ENCODE results near the gene ITGA6.

- TF ChIP-seq, protein P1, sequence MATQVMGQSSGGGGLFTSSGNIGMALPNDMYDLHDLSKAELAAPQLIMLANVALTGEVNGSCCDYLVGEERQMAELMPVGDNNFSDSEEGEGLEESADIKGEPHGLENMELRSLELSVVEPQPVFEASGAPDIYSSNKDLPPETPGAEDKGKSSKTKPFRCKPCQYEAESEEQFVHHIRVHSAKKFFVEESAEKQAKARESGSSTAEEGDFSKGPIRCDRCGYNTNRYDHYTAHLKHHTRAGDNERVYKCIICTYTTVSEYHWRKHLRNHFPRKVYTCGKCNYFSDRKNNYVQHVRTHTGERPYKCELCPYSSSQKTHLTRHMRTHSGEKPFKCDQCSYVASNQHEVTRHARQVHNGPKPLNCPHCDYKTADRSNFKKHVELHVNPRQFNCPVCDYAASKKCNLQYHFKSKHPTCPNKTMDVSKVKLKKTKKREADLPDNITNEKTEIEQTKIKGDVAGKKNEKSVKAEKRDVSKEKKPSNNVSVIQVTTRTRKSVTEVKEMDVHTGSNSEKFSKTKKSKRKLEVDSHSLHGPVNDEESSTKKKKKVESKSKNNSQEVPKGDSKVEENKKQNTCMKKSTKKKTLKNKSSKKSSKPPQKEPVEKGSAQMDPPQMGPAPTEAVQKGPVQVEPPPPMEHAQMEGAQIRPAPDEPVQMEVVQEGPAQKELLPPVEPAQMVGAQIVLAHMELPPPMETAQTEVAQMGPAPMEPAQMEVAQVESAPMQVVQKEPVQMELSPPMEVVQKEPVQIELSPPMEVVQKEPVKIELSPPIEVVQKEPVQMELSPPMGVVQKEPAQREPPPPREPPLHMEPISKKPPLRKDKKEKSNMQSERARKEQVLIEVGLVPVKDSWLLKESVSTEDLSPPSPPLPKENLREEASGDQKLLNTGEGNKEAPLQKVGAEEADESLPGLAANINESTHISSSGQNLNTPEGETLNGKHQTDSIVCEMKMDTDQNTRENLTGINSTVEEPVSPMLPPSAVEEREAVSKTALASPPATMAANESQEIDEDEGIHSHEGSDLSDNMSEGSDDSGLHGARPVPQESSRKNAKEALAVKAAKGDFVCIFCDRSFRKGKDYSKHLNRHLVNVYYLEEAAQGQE (IDR thresholded peaks at IDR 0.05) = no peak
- TF ChIP-seq NR3C1 (IDR thresholded peaks at IDR 0.05) (no peak), ESRRA (IDR thresholded peaks at IDR 0.05; ENCODE audit: borderline replicate concordance, low read length) (no peak), CTCF (IDR thresholded peaks at IDR 0.05) (no peak), POLR2A (IDR thresholded peaks at IDR 0.05; ENCODE audit: low read length) (no peak)
- TF ChIP-seq, protein P2, sequence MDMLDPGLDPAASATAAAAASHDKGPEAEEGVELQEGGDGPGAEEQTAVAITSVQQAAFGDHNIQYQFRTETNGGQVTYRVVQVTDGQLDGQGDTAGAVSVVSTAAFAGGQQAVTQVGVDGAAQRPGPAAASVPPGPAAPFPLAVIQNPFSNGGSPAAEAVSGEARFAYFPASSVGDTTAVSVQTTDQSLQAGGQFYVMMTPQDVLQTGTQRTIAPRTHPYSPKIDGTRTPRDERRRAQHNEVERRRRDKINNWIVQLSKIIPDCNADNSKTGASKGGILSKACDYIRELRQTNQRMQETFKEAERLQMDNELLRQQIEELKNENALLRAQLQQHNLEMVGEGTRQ (IDR thresholded peaks at IDR 0.05) = no peak
These were observed 33.4 kb downstream of the ITGA6 start for GRCh38 chr2:172460780-172461201.

Measured in A549 (cell line).